HG03457 (cell line): ENCODE results near the gene ZFYVE28.
A peak's percentile ranks its signal among the peaks of the same experiment; 100 is the strongest.

Source experiments
- ATAC-seq: cut with Tn5 transposase; IDR thresholded peaks from one replicate; pipeline ENCODE4 v1.9.1; 2021; ENCODE audit warnings: moderate number of reproducible peaks; ENCODE audit not compliant: unreplicated experiment

ZFYVE28 gene

DNA sequence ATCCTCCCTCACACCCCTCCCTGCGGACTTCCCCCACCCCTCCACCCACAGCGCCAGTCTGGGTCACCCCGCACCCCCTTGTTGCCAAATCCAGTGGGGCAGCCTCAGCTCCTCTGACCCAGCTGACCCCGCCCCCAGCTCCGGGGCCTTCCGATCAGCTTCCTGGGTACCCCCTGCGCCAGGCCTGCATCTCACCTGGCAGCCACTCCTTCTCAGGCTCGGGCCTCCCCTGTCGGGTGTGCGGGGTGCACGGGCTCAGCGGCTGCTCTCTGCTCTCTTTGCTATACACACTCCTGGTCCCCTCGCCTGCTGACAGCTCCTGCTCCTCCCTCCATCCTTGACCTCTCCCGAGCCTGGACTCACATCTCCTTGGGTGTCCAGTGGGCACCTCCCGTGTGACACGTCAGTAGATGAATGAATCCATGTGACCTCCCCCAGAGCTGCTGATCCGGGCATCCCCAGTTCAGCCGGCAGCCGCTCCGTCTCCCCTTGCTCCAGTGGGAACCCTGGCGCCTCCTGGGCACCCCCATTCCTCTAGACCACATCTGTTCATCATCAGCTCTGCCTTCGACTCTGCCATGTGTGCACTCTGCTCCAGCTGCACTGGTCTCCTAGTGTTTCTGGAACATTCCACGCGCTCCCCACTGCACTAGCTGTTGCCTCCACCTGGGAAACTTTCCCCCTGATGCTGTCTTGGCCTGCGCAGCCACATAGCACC, 10.2 kb upstream of the ZFYVE28 start:
- ATAC-seq: no peak

DNA sequence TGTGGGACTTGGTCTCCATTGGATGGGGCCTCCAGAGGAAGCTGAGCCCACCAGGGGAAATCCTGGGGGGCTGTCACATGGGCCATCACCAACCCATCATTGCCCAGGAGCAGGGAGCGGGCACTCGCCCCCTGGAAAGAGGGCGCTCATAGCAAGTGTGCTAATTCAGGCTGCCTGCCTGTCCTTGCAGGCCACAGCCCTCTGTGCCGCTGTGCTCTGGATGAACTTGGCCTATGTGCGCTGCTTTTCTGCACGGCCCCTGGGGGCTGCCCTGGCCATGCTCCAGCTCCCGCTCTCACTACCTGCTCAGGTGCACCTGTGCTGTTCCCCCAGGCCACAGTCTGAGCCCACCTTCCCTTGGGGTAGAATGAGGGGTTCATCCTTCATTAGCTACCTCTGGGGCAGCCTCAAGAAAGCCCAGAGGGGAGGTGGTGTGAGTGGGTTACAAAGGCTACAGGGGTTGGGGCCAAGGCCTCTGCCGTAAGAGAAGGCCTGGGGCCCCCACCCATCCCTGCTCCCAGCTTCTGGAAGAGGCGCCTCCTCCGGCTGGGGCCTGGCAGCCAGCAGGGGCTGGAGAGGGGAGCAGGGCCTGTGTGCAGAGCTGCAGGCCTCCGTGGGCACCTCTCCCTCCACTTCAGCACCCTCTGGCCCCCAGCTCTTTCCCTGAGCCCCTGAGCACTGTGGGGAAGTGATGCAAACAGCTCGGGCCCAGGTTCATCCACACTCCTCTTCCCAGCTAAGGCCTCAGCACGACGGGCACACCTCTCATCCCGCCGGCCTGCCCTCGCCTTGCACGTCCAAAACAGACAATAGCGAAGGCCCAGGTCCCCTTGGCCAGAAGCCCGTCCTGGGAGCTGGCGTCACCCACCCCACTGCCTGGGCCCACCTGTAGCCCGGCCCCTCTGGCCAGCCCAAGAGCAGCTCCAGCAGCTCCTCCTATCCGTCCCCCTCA, 9.2 kb upstream of the ZFYVE28 start:
- no peak for ATAC-seq

- ATAC-seq: no peak
Observed at GRCh38 chr4:2426711-2427275, 8.3 kb upstream of the ZFYVE28 start.

GRCh38 chr4:2426069-2426397, 7.6 kb upstream of the ZFYVE28 start:
- no peak for ATAC-seq

DNA sequence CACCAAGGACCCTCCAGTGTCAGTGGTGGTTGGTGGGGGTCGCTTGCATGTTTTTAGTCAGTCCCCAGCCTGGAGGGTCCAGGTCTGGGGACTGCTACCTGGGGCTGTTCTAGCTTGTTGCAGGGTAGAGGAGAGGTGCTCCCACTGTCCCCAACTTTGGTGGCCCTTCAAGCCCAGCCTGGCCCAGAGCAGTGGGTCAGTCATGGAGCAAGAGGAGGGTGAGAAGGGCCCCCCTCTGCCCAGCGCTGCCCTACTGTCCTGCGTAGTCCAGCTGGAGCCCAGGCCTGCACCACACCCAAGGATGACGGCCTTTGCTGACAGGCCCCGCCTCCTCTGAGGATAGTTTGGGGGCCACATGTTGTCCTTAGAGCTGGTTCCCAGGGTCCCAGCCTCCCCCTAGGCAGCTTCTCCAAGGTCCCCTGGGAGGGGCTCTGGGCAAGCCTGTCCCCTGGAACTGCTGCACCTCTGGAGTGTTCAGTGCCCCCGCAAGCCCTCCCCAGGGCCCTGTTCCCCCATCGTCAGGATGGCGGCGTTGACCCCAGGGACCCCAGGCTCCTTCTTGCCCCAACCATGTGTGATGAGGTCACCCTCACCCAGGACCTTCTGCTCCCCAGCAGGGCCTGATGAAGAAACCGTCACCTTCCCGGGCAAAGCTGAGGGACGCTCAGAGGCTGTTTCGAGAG, 7.1 kb upstream of the ZFYVE28 start:
- no peak for ATAC-seq

DNA sequence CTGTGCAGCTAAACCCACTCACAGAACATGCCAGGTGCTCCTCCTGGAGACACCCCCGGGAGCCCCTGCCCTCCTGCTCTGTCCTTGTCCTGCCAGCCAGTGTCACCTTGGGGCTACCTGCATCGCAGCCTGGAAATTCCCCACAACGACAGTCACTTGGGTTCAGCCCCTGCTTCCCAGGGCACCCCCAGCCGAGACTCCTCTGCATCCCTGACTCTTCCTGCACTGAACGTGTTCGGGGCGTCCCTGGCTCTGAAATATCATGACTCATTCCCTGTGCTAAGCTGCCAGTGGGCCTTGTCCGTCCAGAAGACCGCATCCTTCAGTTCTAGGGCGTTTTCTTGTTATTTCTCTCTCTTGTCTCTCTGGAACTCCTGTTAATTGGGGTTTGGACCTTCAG, 6.1 kb upstream of the ZFYVE28 start:
- ATAC-seq: no peak

DNA sequence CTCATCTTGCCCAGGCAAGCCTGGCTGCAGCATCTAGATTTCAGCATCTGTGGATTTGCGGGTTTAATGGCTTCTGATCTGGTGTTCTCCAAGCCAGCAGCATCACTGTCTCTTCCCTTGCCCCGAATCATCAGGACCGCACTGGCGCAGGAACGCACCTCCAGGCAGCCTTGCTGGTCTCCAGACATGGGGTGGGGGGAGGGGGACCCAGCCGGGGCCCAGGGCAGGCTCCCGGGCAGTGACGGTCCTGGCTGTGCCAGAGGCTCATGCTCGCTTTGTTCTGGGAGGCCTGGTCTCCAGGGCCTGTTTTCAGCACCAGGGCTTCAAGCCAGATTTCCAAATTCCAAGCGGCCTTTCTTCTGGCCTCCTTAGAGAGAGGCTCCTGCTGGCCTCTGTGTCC, 5.2 kb upstream of the ZFYVE28 start:
- no peak for ATAC-seq

DNA sequence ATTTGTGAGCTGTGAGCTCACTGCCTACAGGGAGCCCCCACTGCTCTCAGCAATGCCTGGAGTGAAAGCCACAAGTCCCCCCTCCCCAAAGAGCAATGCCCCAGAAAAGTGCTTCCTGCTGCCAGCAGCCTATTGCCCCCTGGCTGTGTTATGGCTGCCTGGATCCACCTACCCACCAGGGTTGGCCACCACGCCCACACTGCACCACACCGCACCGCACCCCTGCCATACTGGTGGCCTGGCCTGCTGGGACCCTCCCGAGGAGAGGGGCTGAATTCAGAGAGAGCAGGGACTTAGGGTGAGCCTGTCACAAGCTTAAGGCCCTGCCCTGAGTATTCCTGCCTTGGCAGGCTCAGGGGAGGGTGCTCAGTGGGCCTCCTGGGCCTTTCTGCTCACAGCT, 4.6 kb upstream of the ZFYVE28 start:
- no peak for ATAC-seq

- ATAC-seq: no peak
Observed at GRCh38 chr4:2421928-2422327, 3.5 kb upstream of the ZFYVE28 start.

GRCh38 chr4:2419814-2420213, 1.4 kb upstream of the ZFYVE28 start:
- ATAC-seq: no peak

- peak; percentile 89 for ATAC-seq
Observed at GRCh38 chr4:2418650-2419571, 466 bp upstream of the ZFYVE28 start, which contains the start of gene CFAP99. CFAP99 (plus strand) TSS chr4:2418955.

- ATAC-seq: no peak
Observed at GRCh38 chr4:2417226-2417764, 1.1 kb downstream of the ZFYVE28 start.

DNA sequence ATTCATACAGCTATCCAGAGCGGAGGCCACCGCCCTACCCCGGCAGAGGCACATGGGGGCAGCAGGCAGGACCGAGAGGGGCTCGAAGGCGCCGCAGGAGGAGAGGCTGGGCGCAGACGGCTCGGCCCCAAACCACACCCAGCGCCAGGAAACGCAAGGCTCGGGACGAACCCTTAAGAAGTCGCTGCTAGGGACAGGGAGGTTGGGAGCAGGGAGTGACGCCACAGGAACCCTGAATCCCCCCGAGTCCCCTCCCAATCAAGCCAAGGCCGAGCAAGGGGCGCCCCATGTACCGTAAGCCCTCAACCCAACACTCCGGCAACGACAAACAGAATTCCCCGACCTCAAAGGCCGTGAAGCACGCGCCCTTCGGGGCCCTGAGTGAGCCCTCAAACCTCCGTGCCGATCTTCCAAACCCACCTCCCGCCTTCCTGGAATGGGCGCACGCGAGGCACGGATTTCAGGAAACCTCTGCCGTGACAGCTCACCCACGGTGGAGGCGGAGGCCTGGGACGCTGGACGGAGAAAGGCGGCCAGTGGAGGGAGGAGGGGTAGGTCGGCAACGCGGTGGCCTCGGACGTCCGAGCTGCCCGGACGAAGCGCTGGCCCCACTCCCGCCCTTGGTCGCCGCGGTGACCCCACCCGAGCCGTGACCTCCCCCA, 1.8 kb downstream of the ZFYVE28 start:
- no peak for ATAC-seq

- ATAC-seq: no peak
Observed at GRCh38 chr4:2415881-2416563, 2.4 kb downstream of the ZFYVE28 start.

DNA sequence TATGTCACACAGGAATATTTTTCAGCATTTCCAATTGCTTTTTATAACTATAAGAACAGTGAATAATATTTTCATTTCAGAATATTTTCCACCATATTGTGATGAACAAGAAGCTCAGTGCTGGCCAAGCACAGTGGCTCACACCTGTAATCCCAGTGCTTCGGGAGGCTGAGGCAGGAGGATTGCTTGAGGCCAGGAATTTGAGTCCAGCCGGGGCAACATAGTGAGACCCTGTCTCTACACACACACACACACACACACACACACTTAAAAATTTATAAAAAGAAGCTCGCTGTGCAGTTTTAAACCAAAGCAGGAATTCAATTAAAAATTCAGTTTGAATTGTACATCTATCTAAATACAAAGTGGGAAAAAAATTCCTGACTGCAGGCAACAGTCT, 3.2 kb downstream of the ZFYVE28 start:
- ATAC-seq: no peak

DNA sequence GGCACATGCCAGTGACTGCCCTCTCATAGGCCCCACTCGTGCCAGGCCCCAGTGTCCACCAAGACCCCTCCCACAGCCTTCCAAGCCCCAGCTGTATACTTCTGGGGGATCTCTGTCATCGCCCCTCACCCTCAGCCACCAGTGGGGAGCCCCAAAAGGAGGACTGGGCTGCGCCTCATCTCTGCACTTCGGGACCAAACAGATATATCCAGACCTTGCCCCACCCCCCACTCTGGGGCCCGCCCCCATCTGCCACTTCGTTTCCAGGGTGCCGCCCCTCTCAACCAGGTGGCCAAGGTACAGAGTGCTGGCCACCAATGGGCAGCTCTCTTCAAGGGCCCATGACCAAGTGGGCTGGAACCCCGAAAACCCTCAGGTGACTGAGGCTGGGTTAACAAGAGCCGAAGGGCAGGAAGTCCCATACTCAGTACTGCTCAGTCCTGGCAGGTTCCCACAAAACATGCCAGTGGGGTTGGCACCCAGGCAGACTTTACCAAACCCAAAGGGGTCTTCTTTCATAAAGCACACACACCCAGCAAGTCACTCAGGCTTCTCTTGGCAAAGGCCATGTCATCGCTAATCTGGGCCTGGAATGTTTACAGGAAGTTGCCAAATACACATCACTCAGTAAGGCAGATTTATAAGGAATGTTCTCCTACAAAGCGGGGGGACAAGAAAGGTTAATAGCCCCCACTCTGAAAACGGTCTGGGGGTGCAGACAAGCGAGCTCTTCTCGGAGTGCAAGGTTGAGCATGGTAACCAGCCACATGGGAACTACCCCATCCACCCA, 4.4 kb downstream of the ZFYVE28 start:
- no peak for ATAC-seq

DNA sequence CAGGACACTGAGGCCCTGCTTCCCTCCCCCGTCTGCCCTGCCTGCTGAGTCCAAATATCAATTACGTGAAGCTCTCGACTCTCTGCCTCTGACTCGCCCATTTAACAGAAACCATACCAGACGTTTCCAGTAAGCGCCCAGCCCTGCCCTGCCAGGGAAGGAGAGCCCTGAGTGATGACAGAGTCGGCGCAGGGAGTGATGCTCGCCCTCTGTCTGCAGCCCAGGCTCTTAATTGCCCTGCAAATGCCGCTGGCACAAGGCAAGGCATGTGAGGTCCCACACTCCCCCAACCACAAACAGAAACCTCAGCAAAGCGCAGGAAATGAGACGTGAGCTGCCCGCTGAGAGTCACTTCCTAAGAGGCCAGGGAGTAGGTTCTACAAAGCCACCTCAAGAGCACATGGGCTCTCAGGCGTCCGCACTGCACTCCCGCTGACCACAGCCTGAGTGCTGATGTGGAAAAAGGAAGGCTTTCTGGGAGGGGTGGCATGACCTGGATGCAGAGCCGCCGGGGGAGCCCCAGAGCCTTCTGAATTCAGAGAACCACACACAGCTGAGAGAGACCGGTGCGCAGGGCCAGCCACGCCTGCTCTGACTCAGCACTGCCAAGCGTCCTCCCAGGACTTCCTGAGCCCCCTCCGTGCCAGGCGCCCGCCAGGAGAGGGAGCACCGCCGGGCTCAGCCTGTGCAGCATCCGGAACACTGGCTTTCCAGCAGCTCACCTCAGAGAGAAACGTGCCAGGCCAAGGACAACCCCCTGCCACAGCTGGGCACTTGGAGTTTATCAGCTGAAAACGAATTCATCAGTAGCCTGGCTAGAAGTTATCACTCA, 5.3 kb downstream of the ZFYVE28 start:
- ATAC-seq: peak; percentile 44
